Vagina (tissue), 2 donors: ENCODE results near the gene GPATCH2L. TPM values are rescaled to one million over a fixed set of nuclear protein-coding genes. Genes with fewer than 3 reads are reported as not detected.
A peak's percentile ranks its signal among the peaks of the same experiment; 100 is the strongest.

ENCODE experiments used
- DNase-seq, 2 donors: peaks; one replicate each; pipeline ENCODE4 v3.0.0-alpha.2; 2017; ENCODE audit errors: extremely low spot score in 2 of 2
- H3K27ac ChIP-seq: fragments of 200-600 bp; sonication (generic); one replicate; pipeline ENCODE4 v1.5.1; 2019
- H3K27me3 ChIP-seq: fragments of 200-600 bp; sonication (generic); one replicate; pipeline ENCODE4 v1.5.1; 2019
- H3K36me3 ChIP-seq, 2 donors: fragments of 200-600 bp; sonication (generic); one replicate each; pipeline ENCODE4 v1.5.1; 2017 to 2019
- H3K4me1 ChIP-seq: fragments of 200-600 bp; sonication (generic); one replicate; pipeline ENCODE4 v1.5.1; 2019
- H3K4me3 ChIP-seq, 2 donors: fragments of 200-600 bp; sonication (generic); 1 replicate in 1 of 2; 2 replicates in 1 of 2; pipeline ENCODE4 v1.5.1; 2016 to 2019
- H3K9me3 ChIP-seq: fragments of 200-600 bp; sonication (generic); one replicate; pipeline ENCODE4 v1.5.1; 2019
- CTCF ChIP-seq, 3 experiments: fragments of 450-650 bp in 2 of 3; fragments of 200-600 bp in 1 of 3; sonication (generic) in 1 of 3; IDR thresholded peaks; one replicate each; pipeline ENCODE4 v1.5.1; 2017 to 2019; ENCODE audit warnings: antibody characterized with exemption in 3 of 3, mild to moderate bottlenecking in 2 of 3, moderate library complexity in 2 of 3
- POLR2A ChIP-seq, 2 donors: fragments of 450-650 bp; IDR thresholded peaks; one replicate each; pipeline ENCODE4 v1.6.1; 2017; ENCODE audit warnings: antibody characterized with exemption in 2 of 2, mild to moderate bottlenecking in 2 of 2, moderate library complexity in 2 of 2
- POLR2AphosphoS5 ChIP-seq, 2 donors: sonication (generic); formaldehyde crosslinking; IDR thresholded peaks; one replicate each; pipeline ENCODE4 v1.9.0; 2017; ENCODE audit warnings: antibody characterized with exemption in 2 of 2, mild to moderate bottlenecking in 2 of 2, low read depth in 1 of 2; ENCODE audit not compliant: insufficient read depth in 1 of 2
- intact Hi-C: fragments of 100-400 bp; cut with DNase I; formaldehyde crosslinking; loops from one replicate; pipeline ENCODE4 v1.15.1; 2023
- total RNA-seq: library from RNA; depleted of rRNA; stranded (reverse); fragments of >200 nt; gene quantifications from one replicate; pipeline ENCODE4 v1.2.3, GENCODE V29; 2016

GPATCH2L gene
- total RNA-seq, 1 donor from 2014 or later: 34.6 TPM

GRCh38 chr14:76196980-76197695 lies 45.4 kb downstream of the GPATCH2L start:
- Histone ChIP-seq H3K4me3 (no peak overlapping the region), H3K9me3 (no peaks in the 10 kb centered on the region), H3K36me3 (peaks cover 0 to 45% of the 10 kb centered on the region in 2 donors), H3K27me3 (no peaks in the 10 kb centered on the region), H3K4me1 (no peaks in the 10 kb centered on the region), H3K27ac (no peak overlapping the region)
- DNase-seq: no peak
- intact Hi-C loops: no loop called here
- TF ChIP-seq POLR2AphosphoS5 (IDR thresholded peaks at IDR 0.05; ENCODE audit: insufficient read depth in 1 of 2, low read depth in 1 of 2) (no peak), POLR2A (IDR thresholded peaks at IDR 0.05) (no peak), CTCF (IDR thresholded peaks at IDR 0.05) (no peak)

GRCh38 chr14:76201162-76201561 lies 49.4 kb downstream of the GPATCH2L start:
- H3K9me3 ChIP-seq: no peaks in the 10 kb centered on the region
- no peak for TF ChIP-seq CTCF (IDR thresholded peaks at IDR 0.05)
- no peak for TF ChIP-seq POLR2A (IDR thresholded peaks at IDR 0.05)
- no peak for TF ChIP-seq POLR2AphosphoS5 (IDR thresholded peaks at IDR 0.05; ENCODE audit: insufficient read depth in 1 of 2, low read depth in 1 of 2)
- no peak for DNase-seq
- H3K36me3 ChIP-seq: peaks cover 0 to 20% of the 10 kb centered on the region in 2 donors
- no peaks in the 10 kb centered on the region for H3K27me3 ChIP-seq
- H3K27ac ChIP-seq: no peak overlapping the region
- intact Hi-C loops: no loop called here
- H3K4me1 ChIP-seq: no peaks in the 10 kb centered on the region
- H3K4me3 ChIP-seq: no peak overlapping the region

- H3K27ac ChIP-seq: peak overlapping the region; percentile 49
- H3K4me3 ChIP-seq: no peak overlapping the region
- DNase-seq: peak in 1 of 2 donors; percentile 91
- no peaks in the 10 kb centered on the region for H3K9me3 ChIP-seq
- peaks cover 0 to 4% of the 10 kb centered on the region in 2 donors for H3K36me3 ChIP-seq
- H3K4me1 ChIP-seq: no peaks in the 10 kb centered on the region
- H3K27me3 ChIP-seq: no peaks in the 10 kb centered on the region
- no peak for TF ChIP-seq CTCF (IDR thresholded peaks at IDR 0.05)
- TF ChIP-seq POLR2AphosphoS5 (IDR thresholded peaks at IDR 0.05; ENCODE audit: insufficient read depth in 1 of 2, low read depth in 1 of 2): peak in 1 of 2 donors; percentile 30
- intact Hi-C loops: no loop called here
Measured at GRCh38 chr14:76203086-76204001, 51.6 kb downstream of the GPATCH2L start.

- TF ChIP-seq POLR2A (IDR thresholded peaks at IDR 0.05) (no peak), CTCF (IDR thresholded peaks at IDR 0.05) (no peak), POLR2AphosphoS5 (IDR thresholded peaks at IDR 0.05; ENCODE audit: insufficient read depth in 1 of 2, low read depth in 1 of 2) (no peak)
- DNase-seq: no peak
- intact Hi-C loops: no loop called here
- no peaks in the 10 kb centered on the region for H3K27me3 ChIP-seq
- H3K36me3 ChIP-seq: peaks cover 0 to 3% of the 10 kb centered on the region in 2 donors
- H3K27ac ChIP-seq: peak overlapping the region; percentile 25
- no peak overlapping the region for H3K4me3 ChIP-seq
- no peaks in the 10 kb centered on the region for H3K9me3 ChIP-seq
- H3K4me1 ChIP-seq: no peaks in the 10 kb centered on the region
Measured at GRCh38 chr14:76204461-76205230, 52.9 kb downstream of the GPATCH2L start.
